GM21786 (cell line): Measurements from ENCODE around the gene STK25.

Experiments
- ATAC-seq: cut with Tn5 transposase; IDR thresholded peaks from one replicate; pipeline ENCODE4 v1.9.1; 2021; ENCODE audit not compliant: unreplicated experiment

STK25 gene

DNA sequence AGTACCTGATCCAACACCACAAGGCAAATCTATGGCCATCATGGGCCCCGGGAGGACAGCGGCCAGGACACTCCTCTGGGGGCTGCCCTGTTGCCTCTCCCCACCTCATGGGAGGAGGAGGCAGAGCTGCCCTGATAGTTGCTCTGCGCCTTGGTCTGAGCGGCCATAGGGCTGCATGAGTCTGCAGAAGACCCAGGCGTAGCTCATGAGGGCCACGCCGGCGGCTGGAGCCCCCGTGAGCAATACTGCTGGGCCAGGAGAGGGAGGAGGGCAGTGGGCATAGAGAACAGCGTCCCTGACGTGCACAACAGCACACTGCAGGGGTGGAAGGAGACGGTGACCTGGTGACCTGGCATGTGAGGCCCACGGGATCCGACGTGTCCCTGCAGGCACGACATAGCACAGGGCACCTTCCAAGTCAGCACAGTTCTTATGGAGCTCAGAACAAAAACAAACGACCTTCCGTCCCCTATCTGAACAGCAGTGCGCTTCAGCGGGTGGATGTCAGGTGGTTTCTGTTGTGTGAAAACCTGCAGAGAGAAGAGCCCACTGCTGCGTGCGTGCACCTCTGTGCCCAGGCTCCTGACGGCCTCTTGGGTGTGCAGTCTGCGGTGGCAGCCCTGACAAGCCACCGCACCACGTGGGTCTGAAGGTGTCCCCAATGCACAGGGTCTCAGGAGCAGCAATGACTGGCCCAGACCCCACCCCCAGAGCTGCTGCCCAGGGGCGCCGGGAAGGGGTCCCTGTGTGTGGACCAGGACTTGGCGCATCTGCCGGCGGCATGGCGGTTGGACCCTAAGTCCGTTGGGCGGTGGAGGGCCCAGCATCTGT is 13.0 kb downstream of the STK25 start:
- no peak for ATAC-seq

DNA sequence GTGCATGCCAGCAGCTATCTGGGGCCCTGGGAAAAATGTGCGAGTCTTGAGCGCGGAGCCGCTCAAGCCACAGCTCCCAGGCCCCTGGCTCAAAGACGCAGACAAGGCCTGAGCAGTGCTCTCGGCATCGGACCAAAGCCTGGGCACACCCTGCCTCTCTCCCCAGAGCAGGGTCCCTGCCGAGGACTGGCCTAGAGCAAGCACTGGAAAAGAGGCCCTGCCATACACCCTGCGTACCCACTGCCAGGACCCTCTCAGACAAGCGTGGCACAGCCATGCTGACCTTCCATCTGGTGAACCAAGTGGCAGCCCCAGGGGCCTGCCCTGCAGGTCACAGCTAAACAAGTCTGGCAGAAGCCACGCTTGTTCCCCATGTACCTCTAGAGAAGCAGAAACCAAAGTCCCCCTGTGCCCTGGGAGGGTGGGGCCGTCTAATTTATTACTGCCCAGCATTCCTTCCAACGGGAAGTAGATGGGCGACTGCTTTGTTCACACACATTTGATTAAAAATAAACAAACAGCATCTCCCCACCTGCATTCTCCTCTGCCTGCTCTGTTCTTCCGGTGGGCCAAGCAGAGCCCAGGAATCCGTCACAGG is 14.0 kb downstream of the STK25 start:
- no peak for ATAC-seq

DNA sequence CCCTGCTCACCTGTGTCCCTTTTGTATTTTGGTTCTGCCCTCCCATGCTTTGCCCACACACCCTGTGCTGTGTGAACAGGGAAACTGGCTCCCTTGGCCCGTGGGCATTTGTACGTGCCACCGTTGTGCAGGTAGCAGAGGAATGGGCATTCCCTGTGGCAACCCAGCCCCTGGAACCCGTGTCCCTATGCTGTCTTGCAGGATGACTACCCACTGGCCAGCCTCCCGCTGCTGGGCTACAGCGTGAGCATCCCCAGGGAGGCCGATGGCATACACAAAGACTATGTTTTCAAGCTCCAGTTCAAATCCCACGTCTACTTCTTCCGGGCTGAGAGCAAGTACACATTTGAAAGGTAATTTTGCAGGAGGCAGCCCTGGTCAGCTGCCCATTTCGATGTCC is 15.3 kb downstream of the STK25 start:
- no peak for ATAC-seq

DNA sequence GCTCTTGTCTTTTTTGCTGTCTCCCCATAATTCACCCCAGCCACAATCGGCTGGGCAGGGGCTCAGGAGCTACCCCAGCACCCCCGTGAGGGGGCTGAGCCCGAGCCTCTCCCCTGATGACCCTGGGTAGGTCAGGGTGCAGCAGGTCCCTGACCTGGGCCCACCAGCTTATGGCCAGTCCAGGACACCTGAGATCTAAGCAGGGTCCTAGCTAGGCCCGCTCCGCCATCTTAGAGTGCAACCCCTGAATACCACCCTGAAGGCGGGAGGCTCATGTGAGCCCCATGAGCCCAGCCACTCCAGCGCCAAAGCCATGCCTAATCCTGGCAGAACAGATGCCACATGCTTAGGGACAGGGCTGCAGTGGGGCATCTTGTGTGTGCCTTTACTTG is 16.2 kb downstream of the STK25 start:
- no peak for ATAC-seq

DNA sequence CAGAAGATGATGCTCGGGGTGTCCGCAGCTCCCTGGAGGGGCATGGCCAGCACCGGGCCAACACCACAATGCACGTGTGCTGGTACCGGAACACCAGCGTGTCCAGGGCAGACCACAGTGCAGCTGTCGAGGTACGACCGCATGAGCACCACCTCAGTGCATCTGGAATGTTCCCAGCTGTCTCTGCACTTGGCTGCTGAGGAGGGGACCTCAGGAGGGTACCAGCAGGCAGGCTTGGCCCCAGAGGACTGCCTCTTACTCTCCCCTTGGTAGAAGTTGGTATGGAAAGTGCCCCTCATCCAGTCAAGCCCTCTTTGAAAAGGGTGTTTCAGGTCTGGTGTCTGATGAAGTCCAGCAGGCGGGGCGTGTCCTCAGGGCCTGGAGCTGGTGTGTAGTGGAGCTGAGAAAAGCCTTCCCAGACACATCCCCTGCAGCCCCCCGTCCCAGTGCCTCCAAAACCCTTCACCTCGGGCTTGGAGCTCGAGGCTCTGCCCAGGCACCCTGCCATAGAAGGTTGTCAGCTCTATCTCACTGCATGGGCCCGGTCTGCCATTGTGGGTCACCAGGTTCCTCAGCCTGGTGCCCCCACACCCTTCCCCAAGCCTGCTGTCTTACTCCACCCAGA is 16.7 kb downstream of the STK25 start:
- ATAC-seq, result no peak

DNA sequence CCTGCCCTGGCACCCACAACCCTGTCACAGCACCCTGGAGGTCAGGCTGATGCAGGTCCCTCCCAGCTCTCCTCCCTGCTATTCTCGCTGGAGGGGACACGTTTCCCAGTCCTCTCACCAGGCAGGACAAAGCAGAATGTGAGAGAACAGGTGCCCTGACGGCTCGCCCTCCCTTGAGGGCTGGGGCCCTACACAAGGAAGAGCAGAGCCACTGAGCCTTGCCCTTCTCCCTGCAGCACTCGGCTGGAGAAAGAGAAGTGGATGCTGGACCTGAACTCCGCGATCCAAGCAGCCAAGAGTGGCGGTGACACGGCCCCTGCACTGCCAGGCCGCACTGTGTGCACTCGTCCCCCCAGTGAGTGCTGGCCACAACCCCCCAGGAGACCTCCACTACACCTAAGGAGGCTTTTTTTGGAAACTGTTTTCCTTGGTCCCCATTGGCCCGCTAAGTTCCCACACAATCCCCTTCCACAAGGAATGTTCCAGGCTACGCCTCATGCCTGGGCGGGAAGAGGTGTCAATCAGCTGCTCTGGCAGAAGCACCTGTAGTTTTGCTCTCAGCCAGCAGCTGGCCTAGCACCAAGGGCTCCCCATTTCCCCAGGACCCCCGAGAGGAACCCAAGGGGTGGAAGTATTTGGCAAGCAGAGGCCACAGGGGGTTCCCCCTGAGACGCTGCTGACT is 17.4 kb downstream of the STK25 start:
- no peak for ATAC-seq

DNA sequence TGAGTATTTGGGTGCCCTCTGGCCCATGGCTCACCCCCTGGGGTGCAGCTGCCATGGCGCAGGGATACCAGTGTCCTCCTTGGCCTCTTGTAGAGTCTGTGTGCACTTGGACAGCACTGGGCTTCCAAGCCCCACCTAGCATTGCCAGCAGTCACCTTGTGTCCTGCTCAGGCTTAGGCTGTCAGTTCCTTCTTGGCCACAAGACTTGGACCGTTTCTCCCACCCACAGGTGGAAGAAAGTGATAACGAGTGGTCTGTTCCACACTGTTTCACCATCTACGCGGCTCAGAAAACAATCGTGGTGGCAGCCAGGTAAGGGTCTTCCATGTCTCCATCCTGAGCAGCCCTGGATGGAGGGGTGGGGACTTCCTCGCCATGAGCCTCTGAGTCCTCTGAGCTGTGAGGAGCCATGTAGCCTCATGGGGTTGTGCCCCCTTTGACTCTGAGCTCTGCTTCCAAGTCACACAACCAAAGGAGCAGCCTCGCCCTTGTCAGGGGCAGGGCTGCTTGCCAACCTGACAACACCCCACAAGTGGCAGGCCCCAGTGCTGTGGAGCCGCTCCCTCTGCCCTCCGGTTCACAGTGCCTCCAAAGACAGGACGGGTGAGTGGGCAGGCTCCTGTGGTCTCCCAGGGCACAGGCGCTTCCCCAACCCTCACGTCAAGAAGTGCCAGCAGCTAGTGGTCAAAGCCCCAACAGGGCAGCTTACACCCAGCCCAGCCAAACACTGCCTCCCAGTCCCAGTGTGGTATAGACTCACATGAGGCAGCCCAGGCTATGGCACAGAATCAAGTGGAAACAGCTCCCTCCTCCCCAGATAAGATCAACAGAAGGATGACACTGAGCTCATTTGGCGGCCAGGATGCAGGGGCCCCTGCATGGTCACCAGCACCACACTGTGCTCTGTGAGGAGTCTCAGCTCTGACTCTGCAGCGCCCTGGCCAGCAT is 18.4 kb downstream of the STK25 start:
- no peak for ATAC-seq

DNA sequence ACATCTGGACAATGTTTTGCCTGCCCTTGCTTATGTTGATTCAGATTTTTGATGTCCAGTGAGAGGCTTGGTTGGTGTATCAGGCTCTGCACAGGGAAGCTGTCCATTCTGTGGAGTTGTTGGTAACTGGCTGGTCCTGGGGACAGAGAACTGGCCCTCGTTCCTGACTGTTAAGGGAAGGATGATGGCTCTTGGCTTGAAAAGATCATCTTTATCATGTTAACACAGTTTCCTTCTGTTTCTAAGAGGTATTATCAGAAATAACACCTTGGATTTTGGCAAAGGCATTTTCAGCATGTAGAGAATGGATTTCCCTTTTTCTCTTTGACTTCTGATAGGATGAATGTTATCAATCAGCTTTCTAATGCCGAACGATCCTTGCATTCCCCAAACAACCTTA is 19.3 kb downstream of the STK25 start:
- ATAC-seq, result no peak

DNA sequence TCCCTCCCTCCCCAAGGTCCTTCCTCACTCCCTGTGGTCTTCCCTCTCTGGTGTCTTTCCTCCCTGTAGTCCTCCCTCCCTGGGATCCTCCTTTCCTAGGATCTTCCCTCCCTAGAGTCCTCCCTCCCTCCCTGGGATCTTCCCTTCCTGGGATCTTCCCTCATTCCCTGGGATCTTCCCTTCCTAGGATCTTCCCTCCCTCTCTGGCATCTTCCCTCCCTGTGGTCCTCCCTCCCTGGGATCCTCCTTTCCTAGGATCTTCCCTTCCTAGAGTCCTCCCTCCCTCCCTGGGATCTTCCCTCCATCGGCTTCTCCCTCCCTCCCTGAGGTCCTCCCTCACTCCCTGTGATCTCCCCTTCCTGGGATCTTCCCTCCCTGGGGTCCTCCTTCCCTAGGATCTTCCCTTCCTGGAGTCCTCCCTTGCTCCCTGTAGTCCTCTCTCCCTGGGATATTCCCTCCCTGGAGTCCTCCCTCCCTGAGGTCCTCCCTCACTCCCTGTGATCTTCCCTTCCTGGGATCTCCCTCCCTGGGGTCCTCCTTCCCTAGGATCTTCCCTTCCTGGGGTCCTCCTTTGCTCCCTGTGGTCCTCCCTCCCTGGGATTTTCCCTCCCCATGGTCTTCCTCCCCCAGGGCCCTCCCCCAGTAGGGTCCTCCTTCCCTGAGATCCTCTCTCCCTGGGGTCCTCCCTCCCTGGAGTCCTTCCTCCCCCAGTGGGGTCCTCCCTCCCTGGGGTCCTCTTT is 23.0 kb downstream of the STK25 start:
- no peak for ATAC-seq

DNA sequence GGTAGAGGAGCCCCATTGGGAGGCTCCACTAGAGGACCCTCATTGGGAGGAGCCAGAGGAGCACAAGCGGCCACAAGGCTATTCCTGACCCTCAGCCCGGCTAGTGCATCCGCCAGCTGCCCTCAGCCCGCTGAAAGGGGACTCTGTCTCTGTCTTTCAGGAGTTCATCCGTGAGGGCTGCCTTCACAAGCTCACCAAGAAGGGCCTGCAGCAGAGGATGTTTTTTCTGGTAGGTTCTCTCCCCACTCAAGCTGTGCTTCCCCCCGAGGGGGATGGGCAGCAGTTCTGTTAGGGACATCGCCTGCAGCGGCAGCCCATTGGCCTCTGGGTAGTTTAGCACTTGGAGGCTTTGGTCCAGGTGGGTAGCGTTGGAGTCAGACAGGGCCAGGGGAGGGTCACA is 25.1 kb downstream of the STK25 start:
- ATAC-seq, result no peak

DNA sequence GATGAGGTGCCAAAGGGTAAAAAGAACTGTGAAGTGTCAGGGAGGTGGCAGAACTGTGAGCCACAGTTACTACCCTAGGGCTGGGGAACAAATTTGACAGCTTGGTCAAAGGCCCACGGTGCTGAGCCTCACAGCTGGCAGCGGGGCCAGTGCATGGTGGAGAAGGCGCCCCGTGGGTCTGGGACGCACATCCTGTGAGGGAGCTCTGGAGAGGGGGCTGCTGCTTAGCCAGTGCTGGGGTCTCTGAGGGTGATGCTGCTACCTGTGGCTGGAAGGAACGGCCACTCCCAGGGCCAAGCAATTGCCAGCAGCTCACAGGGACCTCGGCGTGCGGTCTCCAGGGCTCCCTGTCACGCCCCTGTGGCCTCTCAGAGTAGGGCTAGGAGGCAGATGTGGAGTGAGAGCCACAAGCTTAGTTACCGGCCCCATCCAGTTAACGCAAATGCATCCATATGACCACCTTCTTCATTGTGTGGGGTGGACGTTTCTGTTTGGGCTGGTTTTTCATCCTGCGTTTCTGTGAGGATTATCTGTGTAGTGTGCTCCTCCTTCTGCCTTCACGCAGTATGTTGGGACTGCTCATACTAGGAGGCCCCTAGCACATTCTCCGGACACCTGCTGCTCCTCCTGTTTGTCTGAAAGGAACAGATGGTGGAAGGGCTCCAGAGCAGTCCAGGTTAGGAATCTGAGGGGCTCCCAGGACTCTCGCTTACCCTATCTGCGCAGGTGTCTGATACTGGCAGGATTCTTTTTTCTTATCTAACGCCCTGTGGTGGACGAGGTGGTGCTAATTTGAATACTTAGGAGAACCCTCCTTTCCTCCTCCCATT is 26.0 kb downstream of the STK25 start:
- ATAC-seq, result no peak

DNA sequence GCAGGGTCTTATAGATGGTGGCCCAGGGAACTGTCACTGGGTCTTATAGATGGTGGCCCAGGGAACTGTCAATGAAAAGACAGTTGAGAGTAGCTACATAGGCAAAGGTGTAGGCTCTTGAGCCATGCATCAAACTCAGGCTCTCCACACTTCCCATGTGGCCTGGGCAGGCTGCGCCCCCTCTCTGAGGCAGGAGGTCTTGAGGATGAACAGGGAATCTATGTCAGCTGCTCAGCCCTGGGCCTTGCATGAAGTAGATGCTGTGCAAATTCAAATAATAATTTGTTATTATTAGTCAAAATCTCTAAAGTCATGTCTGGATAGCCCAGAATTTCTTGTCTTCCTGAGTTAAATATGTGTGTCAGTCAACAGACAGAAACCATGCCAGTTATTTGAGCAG is 26.7 kb downstream of the STK25 start:
- no peak for ATAC-seq

DNA sequence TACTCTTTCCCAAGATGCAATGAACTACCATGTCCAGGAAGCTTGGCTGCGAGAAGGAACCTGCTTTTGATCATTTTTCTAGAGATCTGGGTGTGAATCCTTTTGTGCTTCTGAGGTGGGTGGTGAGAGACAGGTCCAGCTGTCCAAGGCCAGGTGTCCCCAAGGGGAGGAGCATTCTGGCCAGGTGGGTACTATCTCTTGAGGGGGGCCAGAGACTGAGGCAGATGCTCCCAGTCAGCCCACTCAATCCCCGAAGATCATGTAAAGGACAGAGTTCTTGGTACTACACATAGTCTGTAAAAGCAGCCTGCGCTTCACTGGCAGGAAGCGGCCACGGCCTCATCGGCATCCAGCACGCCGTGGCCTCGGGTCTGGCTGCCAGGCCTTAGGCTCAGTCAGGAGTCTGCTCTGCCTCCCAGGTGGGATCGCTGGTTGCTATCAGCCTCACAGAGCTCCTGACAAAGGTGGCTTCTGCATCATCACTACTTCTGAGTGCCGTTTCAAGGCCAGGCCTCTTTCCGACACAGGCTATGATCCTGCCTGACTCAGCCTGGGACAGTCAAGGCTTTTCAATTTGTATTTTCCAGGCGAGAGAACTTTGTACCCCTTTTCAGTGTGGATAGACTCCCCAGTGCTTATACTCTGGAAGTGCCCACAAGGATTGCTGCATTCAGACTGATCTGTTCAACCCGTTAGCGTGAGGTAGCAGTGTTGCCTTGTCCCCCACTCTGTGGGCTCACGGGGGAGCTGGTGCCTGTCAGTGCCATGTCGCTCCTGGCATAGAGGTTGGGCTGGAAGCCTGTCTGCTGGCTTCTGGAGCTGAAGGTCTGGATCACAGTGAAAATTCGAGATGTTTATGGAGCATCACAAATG is 29.1 kb downstream of the STK25 start:
- ATAC-seq, result no peak

DNA sequence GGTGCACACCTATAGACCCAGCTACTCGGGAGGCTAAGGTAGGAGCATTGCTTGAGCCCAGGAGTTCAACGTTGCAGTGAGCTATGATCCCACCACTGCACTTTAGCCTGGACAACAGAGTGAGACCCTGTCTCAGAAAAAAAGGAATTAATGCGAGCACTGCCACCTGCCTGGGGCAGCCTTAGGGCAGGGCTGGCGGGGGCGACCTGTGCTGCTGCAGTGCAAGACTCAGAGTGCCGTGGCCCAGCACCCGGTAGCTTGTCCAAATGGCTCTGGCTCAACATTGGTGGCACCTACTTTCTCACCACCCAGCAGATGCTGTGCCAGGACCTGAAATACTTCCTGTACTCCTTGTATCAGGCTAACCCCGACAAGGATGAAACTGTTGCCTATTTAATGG is 30.2 kb downstream of the STK25 start:
- ATAC-seq, result no peak

DNA sequence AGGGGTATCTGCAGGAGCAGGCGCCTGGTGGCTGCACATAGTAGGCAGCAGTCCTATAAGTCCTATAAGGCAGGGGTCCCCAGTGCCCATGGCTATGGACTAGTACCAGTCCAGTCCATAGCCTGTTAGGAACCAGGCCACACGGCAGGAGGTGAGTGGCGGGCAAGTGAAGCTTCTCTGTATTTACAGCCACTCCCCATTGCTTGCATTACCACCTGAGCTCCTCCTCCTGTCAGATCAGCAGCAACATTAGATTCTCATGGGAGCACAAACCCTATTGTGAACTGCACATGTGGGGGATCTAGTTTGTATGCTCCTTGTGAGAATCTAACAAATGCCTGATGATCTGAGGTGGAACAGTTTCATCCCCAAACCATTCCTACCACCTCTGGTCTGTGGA is 33.1 kb downstream of the STK25 start:
- no peak for ATAC-seq

DNA sequence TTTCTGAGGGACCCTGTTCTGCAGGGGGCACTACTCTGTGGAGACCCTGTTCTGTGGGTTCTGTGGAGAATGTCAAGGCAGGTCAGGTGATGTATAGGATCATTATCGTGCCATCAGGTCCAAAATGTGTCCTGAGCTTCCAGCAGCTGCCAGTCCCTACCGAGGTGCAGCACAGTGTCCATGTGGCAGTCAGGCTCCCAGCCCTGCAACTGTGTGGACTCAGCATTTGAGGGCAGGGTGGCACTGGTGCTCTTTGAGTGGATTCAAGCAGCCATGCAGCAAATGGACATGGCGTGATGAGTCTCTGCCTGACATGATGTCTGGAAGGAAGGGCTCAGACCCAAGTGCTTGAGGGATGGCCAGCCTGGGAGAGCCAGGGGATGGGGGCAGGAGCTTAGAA is 35.0 kb downstream of the STK25 start:
- ATAC-seq, result no peak

DNA sequence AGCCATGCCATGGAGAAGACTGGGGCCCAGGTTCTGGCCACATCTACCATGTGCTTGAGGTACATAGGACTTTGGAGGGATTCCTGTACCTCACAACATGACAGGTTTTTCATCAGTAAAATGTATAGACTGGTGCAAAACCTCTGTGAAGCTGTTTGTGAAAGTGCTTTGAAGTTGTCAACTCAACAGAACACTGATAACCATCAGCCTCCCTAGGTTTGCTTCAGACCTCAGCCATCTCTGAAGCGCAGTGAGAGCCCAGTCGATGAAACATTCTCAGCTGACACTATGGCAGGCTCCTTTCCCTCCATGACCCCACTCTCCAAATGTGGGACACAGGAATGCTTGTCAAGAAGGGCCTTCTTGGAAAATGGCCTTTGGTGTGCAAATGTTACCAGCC is 38.6 kb downstream of the STK25 start:
- ATAC-seq, result no peak

DNA sequence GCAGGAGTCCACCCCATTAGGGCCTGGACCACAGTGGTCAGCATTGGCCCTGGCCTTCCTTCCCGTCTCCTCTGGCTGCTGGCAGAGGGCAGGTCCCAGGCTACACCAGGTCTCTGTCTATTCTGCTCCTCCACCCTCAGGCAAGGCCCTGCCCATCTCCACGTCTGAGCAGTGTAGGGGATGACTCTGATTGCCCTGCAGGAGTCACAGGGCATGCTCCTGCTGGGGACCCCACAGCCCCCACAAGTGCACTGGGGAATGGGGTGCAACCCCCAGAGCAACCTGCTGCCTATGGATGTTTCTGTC is 40.0 kb downstream of the STK25 start:
- ATAC-seq, result no peak
